Panc1 (cell line): Measurements from ENCODE around the gene RMRP. TPM values are rescaled to one million over a fixed set of nuclear protein-coding genes. Genes with fewer than 3 reads are reported as not detected.
"Not testable (repeated sequence)": the region's sequence is repeated elsewhere in the genome, so short reads cannot be mapped to it uniquely, and the experiment has no call there.

Experiments used
- ATAC-seq: fragments of 200-7000 bp; cut with Tn5 transposase; 2 replicates; pipeline ENCODE4 v1.9.1; 2020; ENCODE audit warnings: mild to moderate bottlenecking, moderate library complexity
- BruUV-seq: library from RNA; stranded (reverse); fragments of 400-500 nt; replicated peaks from 2 replicates; lab custom pipeline; 2021; lab: Mats Ljungman, UMichigan
- CTCF ChIA-PET: fragments of 300-600 bp; sonication (Branson Sonifier 250); formaldehyde crosslinking; loops from one replicate; lab custom pipeline; 2022; ENCODE audit warnings: antibody characterized with exemption; lab: Charles Lee
- POLR2A ChIA-PET: fragments of 300-600 bp; sonication (Branson Sonifier 250); formaldehyde crosslinking; loops from one replicate; lab custom pipeline; 2022; ENCODE audit warnings: antibody characterized with exemption; lab: Charles Lee
- DNase-seq: peaks from one replicate; pipeline ENCODE4 v3.0.0-alpha.2; 2010; ENCODE audit warnings: low read depth, low spot score
- H3K27ac ChIP-seq: 2 replicates; pipeline ENCODE4 v1.5.1; 2011; ENCODE audit warnings: mild to moderate bottlenecking, low read length, inconsistent platforms
- H3K27me3 ChIP-seq: fragments of 200-500 bp; sonication (Bioruptor generic); 2 replicates; pipeline ENCODE4 v1.6.0; 2014; ENCODE audit warnings: low read length, inconsistent platforms; ENCODE audit not compliant: control insufficient read depth, insufficient read depth
- H3K36me3 ChIP-seq: fragments of 200-500 bp; sonication (Bioruptor generic); 2 replicates; pipeline ENCODE4 v1.5.1; 2014; ENCODE audit warnings: inconsistent platforms, mild to moderate bottlenecking, low read length, moderate library complexity; ENCODE audit not compliant: control insufficient read depth, insufficient read depth
- H3K4me1 ChIP-seq: 2 replicates; pipeline ENCODE4 v1.5.1; 2011; ENCODE audit warnings: inconsistent platforms, mild to moderate bottlenecking, low read length, moderate library complexity; ENCODE audit not compliant: control insufficient read depth, insufficient read depth
- H3K4me3 ChIP-seq, 2 experiments: 2 replicates each; pipeline ENCODE4 v1.5.1; 2011 to 2012; ENCODE audit warnings: low read depth in 2 of 2, low read length in 2 of 2, mild to moderate bottlenecking in 2 of 2, inconsistent platforms in 1 of 2, moderate library complexity in 1 of 2
- H3K9me3 ChIP-seq: fragments of 200-500 bp; sonication (Bioruptor generic); 2 replicates; pipeline ENCODE4 v1.5.1; 2014; ENCODE audit warnings: low read depth, mild to moderate bottlenecking, inconsistent platforms, low read length, moderate library complexity; ENCODE audit not compliant: control insufficient read depth, insufficient read depth
- POLR2AphosphoS5 ChIP-seq: IDR thresholded peaks from 2 replicates; pipeline ENCODE4 v1.6.1; 2012; ENCODE audit warnings: mild to moderate bottlenecking, low read depth, low read length, moderate library complexity
- REST ChIP-seq, 2 experiments: IDR thresholded peaks; 2 replicates each; pipeline ENCODE4 v1.6.1; 2011 to 2012; ENCODE audit warnings: low read depth in 2 of 2, control low read depth in 1 of 2, low read length in 1 of 2, mild to moderate bottlenecking in 1 of 2, moderate library complexity in 1 of 2; ENCODE audit not compliant: insufficient read depth in 1 of 2
- SIN3A ChIP-seq: IDR thresholded peaks from 2 replicates; pipeline ENCODE4 v1.6.1; 2012; ENCODE audit warnings: low read depth, mild to moderate bottlenecking, low read length, moderate library complexity, borderline replicate concordance; ENCODE audit not compliant: insufficient read depth
- in situ Hi-C: cut with HindIII; loops from 2 replicates; pipeline ENCODE4 v1.10.0; 2016; ENCODE audit warnings: low sequenced_read_pairs, low pct_unique_long_range_greater_than_20kb
- intact Hi-C: fragments of 100-400 bp; cut with micrococcal nuclease; formaldehyde crosslinking; loops from one replicate; pipeline ENCODE4 v1.10.0; 2022; ENCODE audit not compliant: unreplicated experiment
- total RNA-seq: library from RNA; stranded (reverse); gene quantifications from one replicate; pipeline ENCODE4 v1.2.1, GENCODE V29; 2021; ENCODE audit not compliant: unreplicated experiment
- TF ChIP-seq, protein P1 (sequence below): fragments of 450-650 bp; IDR thresholded peaks from 2 replicates; pipeline ENCODE4 v1.5.1; 2017; ENCODE audit warnings: mild to moderate bottlenecking

Gene RMRP
- total RNA-seq, 1 experiment from 2014 or later = 29,896 TPM

- intact Hi-C loops, H3K4me3 ChIP-seq, H3K36me3 ChIP-seq, DNase-seq, in situ Hi-C loops, H3K4me1 ChIP-seq, H3K27ac ChIP-seq, BruUV-seq, CTCF ChIA-PET, ATAC-seq, POLR2A ChIA-PET, H3K9me3 ChIP-seq, H3K27me3 ChIP-seq: not testable (repeated sequence)
Observed at GRCh38 chr9:35636877-35637246, 21.0 kb downstream of the RMRP start.

- BruUV-seq = no TSS peak
- CTCF ChIA-PET = no interaction called here
- DNase-seq = no peak
- ATAC-seq = no peak
- Histone ChIP-seq H3K27me3 (no peaks in the 10 kb centered on the region), H3K4me1 (0 out of 2 replicates have a peak, but pooled peaks cover 3% of the 10 kb centered on the region), H3K36me3 (no peaks in the 10 kb centered on the region), H3K27ac (no peak overlapping the region), H3K4me3 (no peak overlapping the region), H3K9me3 (no peaks in the 10 kb centered on the region)
- intact Hi-C loops (no loop called here), in situ Hi-C loops (no loop called here)
- POLR2A ChIA-PET = no interaction called here
- TF ChIP-seq REST (IDR thresholded peaks at IDR 0.05; ENCODE audit: insufficient read depth in 1 of 2, low read depth in 2 of 2, low read length in 1 of 2) = no peak
- no peak for TF ChIP-seq SIN3A
- TF ChIP-seq, protein P1, sequence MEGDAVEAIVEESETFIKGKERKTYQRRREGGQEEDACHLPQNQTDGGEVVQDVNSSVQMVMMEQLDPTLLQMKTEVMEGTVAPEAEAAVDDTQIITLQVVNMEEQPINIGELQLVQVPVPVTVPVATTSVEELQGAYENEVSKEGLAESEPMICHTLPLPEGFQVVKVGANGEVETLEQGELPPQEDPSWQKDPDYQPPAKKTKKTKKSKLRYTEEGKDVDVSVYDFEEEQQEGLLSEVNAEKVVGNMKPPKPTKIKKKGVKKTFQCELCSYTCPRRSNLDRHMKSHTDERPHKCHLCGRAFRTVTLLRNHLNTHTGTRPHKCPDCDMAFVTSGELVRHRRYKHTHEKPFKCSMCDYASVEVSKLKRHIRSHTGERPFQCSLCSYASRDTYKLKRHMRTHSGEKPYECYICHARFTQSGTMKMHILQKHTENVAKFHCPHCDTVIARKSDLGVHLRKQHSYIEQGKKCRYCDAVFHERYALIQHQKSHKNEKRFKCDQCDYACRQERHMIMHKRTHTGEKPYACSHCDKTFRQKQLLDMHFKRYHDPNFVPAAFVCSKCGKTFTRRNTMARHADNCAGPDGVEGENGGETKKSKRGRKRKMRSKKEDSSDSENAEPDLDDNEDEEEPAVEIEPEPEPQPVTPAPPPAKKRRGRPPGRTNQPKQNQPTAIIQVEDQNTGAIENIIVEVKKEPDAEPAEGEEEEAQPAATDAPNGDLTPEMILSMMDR = no peak
Observed at GRCh38 chr9:35636135-35636876, 21.5 kb downstream of the RMRP start.

GRCh38 chr9:35635730-35636129, 22.1 kb downstream of the RMRP start:
- intact Hi-C loops (no loop called here), in situ Hi-C loops (no loop called here)
- H3K4me3 ChIP-seq = no peak overlapping the region
- no peak overlapping the region for H3K27ac ChIP-seq
- POLR2A ChIA-PET = no interaction called here
- 0 out of 2 replicates have a peak, but pooled peaks cover 3% of the 10 kb centered on the region for H3K4me1 ChIP-seq
- ATAC-seq = no peak
- no peak for DNase-seq
- H3K27me3 ChIP-seq = no peaks in the 10 kb centered on the region
- no peaks in the 10 kb centered on the region for H3K9me3 ChIP-seq
- CTCF ChIA-PET = no interaction called here
- TF ChIP-seq POLR2AphosphoS5 = no peak
- no peak for TF ChIP-seq REST (IDR thresholded peaks at IDR 0.05; ENCODE audit: insufficient read depth in 1 of 2, low read depth in 2 of 2, low read length in 1 of 2)
- BruUV-seq = no TSS peak
- no peaks in the 10 kb centered on the region for H3K36me3 ChIP-seq
